AML-193 (cell line): Measurements from ENCODE around the gene DLG5.

ENCODE experiments used
- DNase-seq, 2 experiments: peaks; one replicate each; lab custom pipeline; 2025; lab: John Stamatoyannopoulos, UW

DLG5 gene

DNA sequence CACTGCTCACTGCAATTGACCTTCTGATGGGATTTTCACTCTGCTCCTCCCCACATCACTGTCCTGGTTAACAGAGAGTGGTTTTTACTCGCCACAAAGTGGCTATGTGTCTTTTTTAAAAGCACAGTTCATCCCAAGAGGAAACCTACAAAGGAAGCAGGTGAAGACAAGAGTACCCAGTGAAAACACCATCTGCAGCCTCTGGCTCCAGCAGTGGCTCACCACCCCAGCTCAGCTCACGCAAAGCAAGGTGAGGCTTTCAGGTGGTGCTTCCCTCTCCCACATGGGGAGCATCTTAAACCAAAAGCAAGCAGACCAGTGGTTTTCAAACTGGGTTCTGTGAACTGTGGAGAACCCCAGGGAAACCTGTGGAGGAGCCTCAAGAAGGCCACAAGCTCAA, 14.0 kb downstream of the DLG5 start:
- DNase-seq: no peak

GRCh38 chr10:77911535-77912123, 14.9 kb downstream of the DLG5 start:
- no peak for DNase-seq

GRCh38 chr10:77910524-77911145, 15.9 kb downstream of the DLG5 start:
- DNase-seq: no peak

DNA sequence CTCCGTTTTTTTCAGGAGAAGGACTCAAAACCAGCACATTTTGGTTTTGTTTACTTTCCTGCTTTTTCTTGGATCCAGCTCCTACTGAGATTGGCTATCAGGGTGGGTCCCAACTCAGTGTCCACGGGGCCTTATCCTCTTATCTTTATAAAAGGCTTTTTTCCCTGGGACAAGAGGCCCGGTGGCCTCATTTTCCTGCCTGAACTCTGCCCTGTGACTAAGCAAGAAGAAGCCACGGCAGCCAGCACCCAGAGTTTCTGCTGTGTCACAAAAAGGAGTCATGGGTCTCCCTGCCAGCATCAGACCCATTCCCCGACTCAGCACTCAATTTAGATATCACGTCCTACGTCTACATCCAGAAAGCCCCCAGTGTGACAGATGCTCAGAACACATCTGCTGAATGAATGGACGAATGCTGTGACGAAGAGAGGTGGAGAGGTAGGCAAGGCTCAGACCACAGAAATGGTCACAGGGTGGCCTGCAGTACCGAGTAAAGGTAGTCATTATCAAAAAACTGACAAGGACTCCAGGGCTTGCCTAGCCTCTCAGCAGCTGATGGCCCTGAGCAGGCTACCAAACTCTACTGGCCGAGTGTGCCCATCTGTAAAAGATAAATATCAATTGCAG, 16.7 kb downstream of the DLG5 start:
- no peak for DNase-seq

- DNase-seq: peak; percentile 1 to 15
Measured at GRCh38 chr10:77909021-77909748, 17.4 kb downstream of the DLG5 start.

DNA sequence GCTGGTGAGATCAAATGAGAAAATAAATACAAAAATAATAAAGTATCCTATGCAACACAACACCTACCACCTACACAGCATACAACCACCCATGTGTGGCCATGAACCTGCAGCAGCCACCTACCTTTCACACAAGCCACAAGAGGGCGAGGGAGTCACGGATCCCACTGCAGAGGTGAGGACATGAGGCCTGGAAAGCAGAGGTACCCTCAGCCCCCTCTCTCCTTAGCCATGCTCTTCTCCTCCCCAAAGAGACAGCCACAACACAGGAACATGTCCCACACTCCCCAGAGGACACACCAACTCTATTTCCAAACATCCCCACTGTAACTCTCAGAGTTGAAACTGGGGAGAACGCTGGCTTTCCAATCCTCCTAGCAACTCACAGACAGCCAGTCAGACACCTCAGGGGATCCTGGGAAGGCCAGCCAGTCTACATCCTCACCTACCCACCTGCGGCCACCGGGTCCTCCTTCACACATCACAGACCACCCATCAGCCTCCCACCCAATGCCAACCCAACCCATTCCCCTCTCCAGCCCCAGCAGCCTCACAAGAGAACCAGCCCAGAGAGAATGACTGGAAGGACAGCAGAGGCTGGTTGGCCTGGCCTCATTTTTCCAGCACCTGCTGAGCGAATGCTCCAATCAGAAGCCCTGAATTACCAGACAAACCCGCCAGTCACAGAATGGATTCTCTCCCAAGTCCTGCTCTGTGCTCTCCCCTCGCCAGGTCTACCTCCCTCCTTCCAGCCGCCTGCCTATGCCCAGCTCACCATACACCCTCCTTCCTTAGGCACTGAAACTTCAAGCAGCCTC, 18.4 kb downstream of the DLG5 start:
- no peak for DNase-seq

- no peak for DNase-seq
Measured at GRCh38 chr10:77907462-77907861, 19.1 kb downstream of the DLG5 start.

DNA sequence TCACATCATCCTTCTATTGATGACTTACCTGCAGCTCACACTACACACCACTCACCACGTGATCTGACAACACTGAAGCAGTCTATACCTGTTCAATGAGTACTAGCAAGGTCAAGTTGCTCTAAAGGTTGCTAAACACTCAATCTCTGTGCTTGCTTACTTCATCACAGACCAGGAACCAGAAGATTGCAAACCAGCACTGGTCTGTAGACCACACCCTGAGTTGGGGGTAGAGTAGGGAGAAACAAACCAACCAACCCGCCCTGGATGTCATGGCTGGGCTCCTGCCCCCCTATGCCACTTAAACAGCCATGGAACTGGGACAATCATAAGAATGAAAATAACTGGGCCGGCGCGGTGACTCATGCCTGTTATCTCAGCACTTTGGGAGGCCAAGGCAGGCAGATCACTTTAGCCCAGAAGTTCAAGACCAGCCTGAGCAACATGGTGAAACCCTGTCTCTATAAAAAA, 19.6 kb downstream of the DLG5 start:
- no peak for DNase-seq

- DNase-seq: no peak
Measured at GRCh38 chr10:77905781-77906180, 20.8 kb downstream of the DLG5 start.

DNA sequence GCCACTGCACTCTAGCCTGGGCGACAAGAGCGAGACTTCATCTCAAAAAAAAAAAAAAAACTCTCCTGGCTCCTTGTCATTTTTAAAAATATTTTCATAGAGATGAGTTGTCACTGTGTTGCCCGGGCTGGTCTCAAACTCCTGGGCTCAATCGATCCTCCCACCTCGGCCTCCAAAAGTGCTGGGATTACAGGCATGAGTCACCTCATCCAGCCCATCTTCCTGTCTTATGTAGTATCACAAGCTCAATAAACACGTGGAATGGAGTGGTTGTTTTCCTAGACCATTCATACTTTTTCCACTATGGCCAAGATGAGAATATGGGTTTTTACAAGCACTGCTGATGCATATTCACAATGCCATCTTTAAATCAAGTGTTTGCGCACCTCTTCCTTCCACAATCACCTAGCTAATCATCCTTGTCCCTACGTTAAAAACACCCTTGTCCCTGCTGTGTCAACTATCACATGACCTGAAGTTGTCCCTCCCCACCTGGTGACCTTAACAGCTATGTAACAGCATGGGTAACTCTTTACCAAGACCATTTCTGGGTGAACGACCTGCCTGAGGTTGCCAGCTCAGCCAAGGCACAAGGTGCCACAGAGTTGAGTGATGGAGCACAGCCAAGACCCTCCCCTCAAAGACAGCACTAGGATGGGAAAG, 21.3 kb downstream of the DLG5 start:
- DNase-seq: no peak

GRCh38 chr10:77904100-77904840, 22.3 kb downstream of the DLG5 start:
- DNase-seq: no peak

DNA sequence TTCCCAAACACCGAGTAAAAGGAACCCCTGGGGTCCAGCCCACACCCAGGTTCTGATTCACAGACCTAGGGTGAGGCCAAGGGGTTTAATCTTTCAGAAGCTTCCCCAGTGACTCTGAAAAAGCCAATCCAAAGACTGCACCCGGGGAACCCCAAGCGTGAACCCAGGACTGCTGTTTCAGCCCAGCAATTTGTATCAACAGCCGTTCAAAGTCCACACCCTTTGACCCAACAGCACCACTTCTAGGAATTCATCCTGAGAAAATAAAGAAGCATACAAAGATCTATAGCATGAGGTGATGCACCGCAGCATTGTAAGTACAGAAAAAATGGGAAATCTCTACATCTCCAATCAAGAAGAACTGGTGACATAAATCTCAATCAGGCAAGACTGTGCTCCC, 24.4 kb downstream of the DLG5 start:
- no peak for DNase-seq

DNA sequence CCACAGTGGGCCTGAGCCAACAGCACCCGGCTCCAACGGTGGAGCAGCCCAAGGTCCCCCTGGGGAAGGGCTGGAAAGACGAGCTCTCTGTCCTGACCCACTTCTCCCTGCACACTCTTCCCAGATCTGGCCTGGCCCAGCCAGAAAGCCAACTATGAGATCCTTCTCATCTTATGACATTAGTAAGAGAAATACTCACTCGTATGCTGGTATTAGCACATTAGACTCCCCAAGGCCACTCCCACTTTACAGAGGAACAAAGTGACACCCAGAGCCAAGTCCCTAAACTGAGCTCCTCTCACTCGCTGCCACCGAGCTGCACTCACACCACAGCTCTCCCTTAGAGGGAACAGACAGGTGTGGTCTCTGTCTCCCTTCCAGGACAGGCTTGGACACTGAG, 24.8 kb downstream of the DLG5 start:
- no peak for DNase-seq

- DNase-seq: no peak
Measured at GRCh38 chr10:77899690-77900089, 26.9 kb downstream of the DLG5 start.

DNA sequence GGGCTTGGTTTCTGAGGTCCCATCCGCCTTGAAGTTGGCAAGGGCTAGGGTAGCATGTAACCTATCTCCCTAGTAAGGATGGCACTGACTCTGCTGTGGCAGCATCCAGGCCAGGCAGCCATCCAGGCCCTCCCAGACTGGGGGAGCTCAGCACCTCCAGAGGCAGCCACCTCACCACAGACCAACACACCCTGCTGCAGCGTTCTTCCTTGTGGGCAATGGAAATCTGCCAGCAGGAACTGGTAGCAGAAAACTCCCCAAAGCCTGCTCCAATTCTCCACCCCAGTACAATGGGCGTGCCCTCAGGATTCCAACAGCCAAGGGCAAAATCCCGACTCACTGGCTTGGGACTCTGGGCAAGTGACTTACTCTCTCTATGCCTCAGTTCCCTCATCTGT, 27.5 kb downstream of the DLG5 start:
- DNase-seq: peak in 1 of 2 experiments; percentile 4

DNA sequence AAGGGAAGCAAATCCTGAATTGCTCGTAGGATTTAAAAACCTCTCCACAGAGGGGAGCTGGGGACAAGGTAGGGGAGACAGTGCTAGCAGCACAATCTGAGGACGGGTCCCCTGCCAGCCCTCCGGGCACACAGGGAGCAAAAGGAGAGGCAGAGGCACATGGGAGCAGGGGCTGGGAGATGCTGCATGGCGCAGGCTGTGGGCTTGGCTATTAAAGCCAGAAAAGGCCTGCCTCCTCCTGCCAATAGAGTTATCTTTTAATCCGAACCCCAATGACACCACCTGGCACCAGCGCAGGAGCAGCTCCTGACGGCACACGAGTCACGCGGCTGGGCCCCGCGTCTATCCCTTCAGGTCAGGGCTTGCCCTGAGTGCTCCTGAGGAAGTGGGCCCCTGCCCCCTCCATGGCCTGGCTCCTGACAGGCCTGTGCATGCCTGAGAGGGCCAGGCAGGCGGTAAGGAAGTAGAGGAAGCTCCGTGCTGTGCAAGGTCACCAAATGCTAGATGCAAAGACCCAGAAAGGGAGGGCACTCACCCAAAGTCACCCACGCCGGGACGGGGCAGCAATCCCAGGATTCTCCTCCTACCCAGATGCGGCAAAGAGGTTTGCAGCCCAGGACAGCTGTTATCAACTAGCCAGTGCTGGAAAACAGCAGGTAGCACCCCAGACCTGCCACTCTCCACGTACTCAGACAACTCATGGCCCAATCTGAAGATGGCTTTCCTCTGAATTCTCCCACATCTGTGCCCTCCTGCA, 28.1 kb downstream of the DLG5 start:
- DNase-seq: no peak

- no peak for DNase-seq
Measured at GRCh38 chr10:77896058-77896457, 30.5 kb downstream of the DLG5 start.

DNA sequence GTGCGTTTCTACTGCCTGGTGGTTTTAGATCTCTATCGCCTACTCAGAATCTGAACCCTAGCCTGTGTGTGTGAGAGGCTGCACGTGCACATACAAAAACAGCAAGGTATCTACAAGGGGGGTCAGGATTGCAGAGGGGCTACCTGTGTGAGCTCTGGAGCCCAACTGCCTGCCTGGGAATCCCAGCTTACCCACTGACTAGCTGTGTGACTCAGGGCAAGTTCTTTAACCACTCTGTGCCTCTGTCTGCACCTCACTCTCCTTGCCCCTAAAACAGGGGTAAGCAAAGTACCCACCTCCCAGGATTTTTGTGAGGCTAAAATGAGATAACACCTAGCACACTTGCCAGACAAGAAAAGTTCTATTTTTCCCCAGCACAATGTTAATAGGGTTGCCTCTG, 32.5 kb downstream of the DLG5 start:
- no peak for DNase-seq

DNA sequence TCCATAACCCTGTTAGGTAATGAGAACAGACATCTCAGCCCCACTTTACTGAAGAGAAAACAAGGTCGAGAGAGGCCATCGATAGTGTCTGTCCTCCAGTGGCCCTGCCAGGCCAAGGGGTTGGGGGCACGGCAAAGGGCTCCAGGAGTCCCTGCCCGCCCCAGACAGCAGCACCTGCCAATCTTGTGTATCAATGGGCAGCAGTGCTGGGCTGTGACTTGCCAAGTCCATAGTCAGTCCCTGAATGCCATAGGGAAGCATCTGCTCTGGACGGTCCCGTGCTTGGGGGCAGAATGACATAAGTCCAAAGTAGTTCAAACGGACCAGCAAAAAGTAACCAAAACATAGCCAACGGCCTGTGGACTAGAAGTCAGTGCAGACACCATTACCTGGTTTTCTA, 33.2 kb downstream of the DLG5 start:
- DNase-seq: no peak

DNA sequence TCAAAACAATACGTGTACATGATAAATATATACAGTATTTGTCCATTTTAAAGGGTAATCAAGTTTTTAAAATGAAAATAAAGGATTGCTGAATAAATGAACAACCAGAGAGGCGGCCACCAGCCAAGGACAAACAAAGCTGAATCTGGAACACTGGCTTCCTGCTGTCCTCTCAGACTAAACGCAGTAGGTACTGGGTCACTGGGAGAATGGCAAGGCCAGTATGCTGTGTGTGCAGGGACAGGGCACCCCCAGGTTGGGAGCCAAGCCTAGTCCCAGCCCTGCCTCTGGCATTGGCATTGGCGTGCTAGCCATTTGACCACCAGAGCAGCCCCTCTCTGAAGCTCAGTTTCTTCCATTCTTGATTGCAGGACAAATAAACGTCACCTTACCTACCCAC, 33.8 kb downstream of the DLG5 start:
- DNase-seq: no peak
